Osteoblast (primary cell): ENCODE results near the gene MAP1A. TPM values are rescaled to one million over a fixed set of nuclear protein-coding genes. Genes with fewer than 3 reads are reported as not detected.

ENCODE experiments used
- DNase-seq: peaks from one replicate; pipeline ENCODE4 v3.0.0; 2011; ENCODE audit warnings: low spot score, mixed read lengths; ENCODE audit not compliant: insufficient read length; ENCODE audit errors: missing footprints
- H2AFZ ChIP-seq: 2 replicates; pipeline ENCODE4 v1.6.0; 2011; ENCODE audit warnings: mild to moderate bottlenecking, low read length
- H3K27ac ChIP-seq: 2 replicates; pipeline ENCODE4 v1.5.1; 2011; ENCODE audit warnings: mild to moderate bottlenecking, low read depth, low read length, moderate library complexity
- H3K27me3 ChIP-seq: 2 replicates; pipeline ENCODE4 v1.6.0; 2012; ENCODE audit warnings: mild to moderate bottlenecking, control low read depth, inconsistent platforms, low read length, moderate library complexity; ENCODE audit not compliant: insufficient read depth
- H3K36me3 ChIP-seq: 2 replicates; pipeline ENCODE4 v1.5.1; 2011; ENCODE audit warnings: mild to moderate bottlenecking, low read length, control low read depth, moderate library complexity; ENCODE audit not compliant: insufficient read depth
- H3K4me1 ChIP-seq: 2 replicates; pipeline ENCODE4 v1.5.1; 2011; ENCODE audit warnings: mild to moderate bottlenecking, low read length, control low read depth, moderate library complexity; ENCODE audit not compliant: insufficient read depth
- H3K4me2 ChIP-seq: 2 replicates; pipeline ENCODE4 v1.6.0; 2011; ENCODE audit warnings: mild to moderate bottlenecking, low read length; ENCODE audit not compliant: insufficient read depth
- H3K4me3 ChIP-seq: fragments of 200-600 bp; sonication (generic); 3 replicates; pipeline ENCODE4 v1.5.1; 2012; ENCODE audit warnings: mild to moderate bottlenecking, low read length, inconsistent platforms; ENCODE audit not compliant: insufficient read depth
- H3K79me2 ChIP-seq: 2 replicates; pipeline ENCODE4 v1.6.0; 2012; ENCODE audit warnings: mild to moderate bottlenecking, low read length, control low read depth, inconsistent platforms; ENCODE audit not compliant: insufficient read depth
- H3K9me3 ChIP-seq: 2 replicates; pipeline ENCODE4 v1.5.1; 2011; ENCODE audit warnings: low read depth, low read length, control low read depth
- H4K20me1 ChIP-seq: 2 replicates; pipeline ENCODE4 v1.6.0; 2012; ENCODE audit warnings: mild to moderate bottlenecking, low read length, control low read depth; ENCODE audit not compliant: insufficient read depth
- CTCF ChIP-seq: IDR thresholded peaks from 2 replicates; pipeline ENCODE4 v1.5.1; 2011; ENCODE audit warnings: mild to moderate bottlenecking, low read depth, low read length, moderate library complexity; ENCODE audit errors: extremely low read depth
- total RNA-seq: library from RNA; depleted of rRNA; stranded (reverse); fragments of >200 nt; gene quantifications from 2 replicates; pipeline ENCODE4 v1.2.3, GENCODE V29; 2012

The MAP1A gene
- total RNA-seq, 1 donor: 117 TPM

- no peak for TF ChIP-seq CTCF
- no peak overlapping the region for H3K4me2 ChIP-seq
- H4K20me1 ChIP-seq: no peaks in the 10 kb centered on the region
- peak; percentile 11 for DNase-seq
- H3K4me3 ChIP-seq: no peak overlapping the region
- no peaks in the 10 kb centered on the region for H3K4me1 ChIP-seq
- no peaks in the 10 kb centered on the region for H3K79me2 ChIP-seq
- no peak overlapping the region for H3K27ac ChIP-seq
- H2AFZ ChIP-seq: no peak overlapping the region
- no peaks in the 10 kb centered on the region for H3K36me3 ChIP-seq
- H3K27me3 ChIP-seq: no peaks in the 10 kb centered on the region
- no peaks in the 10 kb centered on the region for H3K9me3 ChIP-seq
Observed at GRCh38 chr15:43541785-43542184, 24.4 kb downstream of the MAP1A start.

- Histone ChIP-seq H3K79me2 (no peaks in the 10 kb centered on the region), H2AFZ (no peak overlapping the region), H3K27me3 (no peaks in the 10 kb centered on the region), H3K27ac (no peak overlapping the region), H3K4me3 (no peak overlapping the region), H3K9me3 (no peaks in the 10 kb centered on the region), H3K4me1 (no peaks in the 10 kb centered on the region), H3K4me2 (no peak overlapping the region), H3K36me3 (peaks cover 4% of the 10 kb centered on the region), H4K20me1 (no peaks in the 10 kb centered on the region)
- TF ChIP-seq CTCF: no peak
- DNase-seq: no peak
Observed at GRCh38 chr15:43544266-43544665, 26.9 kb downstream of the MAP1A start.

- peaks cover 5% of the 10 kb centered on the region for H3K4me1 ChIP-seq
- no peak overlapping the region for H3K4me2 ChIP-seq
- no peak overlapping the region for H2AFZ ChIP-seq
- no peaks in the 10 kb centered on the region for H3K79me2 ChIP-seq
- DNase-seq: no peak
- no peak overlapping the region for H3K4me3 ChIP-seq
- H3K27me3 ChIP-seq: no peaks in the 10 kb centered on the region
- H3K27ac ChIP-seq: no peak overlapping the region
- peaks cover 4% of the 10 kb centered on the region for H3K36me3 ChIP-seq
- H3K9me3 ChIP-seq: no peaks in the 10 kb centered on the region
- TF ChIP-seq CTCF: no peak
- H4K20me1 ChIP-seq: no peaks in the 10 kb centered on the region
Observed at GRCh38 chr15:43545426-43545825, 28.0 kb downstream of the MAP1A start.

GRCh38 chr15:43547539-43547938 is 30.1 kb downstream of the MAP1A start:
- peaks cover 4% of the 10 kb centered on the region for H3K36me3 ChIP-seq
- no peaks in the 10 kb centered on the region for H3K9me3 ChIP-seq
- TF ChIP-seq CTCF: no peak

More at GRCh38 chr15:43547539-43547938, 30.1 kb downstream of the MAP1A start:
- no peaks in the 10 kb centered on the region for H4K20me1 ChIP-seq
- no peak overlapping the region for H3K4me2 ChIP-seq
- no peak overlapping the region for H3K4me3 ChIP-seq
- no peak overlapping the region for H2AFZ ChIP-seq
- H3K27me3 ChIP-seq: no peaks in the 10 kb centered on the region
- H3K4me1 ChIP-seq: peaks cover 13% of the 10 kb centered on the region
- no peak overlapping the region for H3K27ac ChIP-seq
- H3K79me2 ChIP-seq: no peaks in the 10 kb centered on the region
- no peak for DNase-seq
